ENCODE measurements around the gene ANKRD1. TPM values are rescaled to one million over a fixed set of nuclear protein-coding genes. Genes with fewer than 3 reads are reported as not detected.

The ANKRD1 gene
- total RNA-seq, 3 donors from 2014 or later (not counting 1 experiment from before 2014, with no cell fraction given): not detected

GRCh38 chr10:90968328-90969081 is 47.6 kb upstream of the ANKRD1 start:
- DNase-seq: no peak
- Histone ChIP-seq H3K27ac (ENCODE audit: low read length) (no peak overlapping the region), H3K36me3 (ENCODE audit: control insufficient read depth, insufficient read depth, low read length) (no peaks in the 10 kb centered on the region), H3K4me1 (ENCODE audit: control insufficient read depth, insufficient read depth, low read length) (no peaks in the 10 kb centered on the region), H3K9me3 (ENCODE audit: control insufficient read depth, insufficient read depth, low read length) (no peaks in the 10 kb centered on the region), H3K27me3 (ENCODE audit: control insufficient read depth, insufficient read depth, low read length) (no peaks in the 10 kb centered on the region), H3K4me3 (ENCODE audit: low read length) (no peak overlapping the region)
- ATAC-seq: no peak
- intact Hi-C loops (cut with micrococcal nuclease): no loop called here
- TF ChIP-seq CTCF (IDR thresholded peaks at IDR 0.05): no peak
- Mint-ChIP-seq H3K27me3 (ENCODE audit: low read depth in 2 of 2) (peaks cover 6 to 17% of the 10 kb centered on the region in 2 donors), H3K4me1 (no peaks in the 10 kb centered on the region), H3K9me3 (no peaks in the 10 kb centered on the region), H3K27ac (no peak overlapping the region), H3K36me3 (no peaks in the 10 kb centered on the region), H3K4me3 (no peak overlapping the region)
- WGBS (ENCODE audit: insufficient coverage): 78% methylated on average over 3 of the region's 6 CpGs

GRCh38 chr10:90967865-90968264 is 47.0 kb upstream of the ANKRD1 start:
- Mint-ChIP-seq H3K27me3 (ENCODE audit: low read depth in 2 of 2) (peaks cover 5 to 11% of the 10 kb centered on the region in 2 donors), H3K4me3 (no peak overlapping the region), H3K36me3 (no peaks in the 10 kb centered on the region), H3K4me1 (no peaks in the 10 kb centered on the region), H3K27ac (no peak overlapping the region), H3K9me3 (no peaks in the 10 kb centered on the region)
- no peak for TF ChIP-seq CTCF (IDR thresholded peaks at IDR 0.05)
- WGBS (ENCODE audit: insufficient coverage): 70% methylated on average over 2 of the region's 3 CpGs
- H3K27me3 ChIP-seq (ENCODE audit: control insufficient read depth, insufficient read depth, low read length): no peaks in the 10 kb centered on the region
- H3K4me3 ChIP-seq (ENCODE audit: low read length): no peak overlapping the region
- no peaks in the 10 kb centered on the region for H3K4me1 ChIP-seq (ENCODE audit: control insufficient read depth, insufficient read depth, low read length)
- no peak overlapping the region for H3K27ac ChIP-seq (ENCODE audit: low read length)
- intact Hi-C loops (cut with micrococcal nuclease): no loop called here
- no peak for ATAC-seq
- no peaks in the 10 kb centered on the region for H3K9me3 ChIP-seq (ENCODE audit: control insufficient read depth, insufficient read depth, low read length)
- no peak for DNase-seq
- H3K36me3 ChIP-seq (ENCODE audit: control insufficient read depth, insufficient read depth, low read length): no peaks in the 10 kb centered on the region

- H3K27me3 Mint-ChIP-seq (ENCODE audit: low read depth in 2 of 2): peaks cover 5 to 11% of the 10 kb centered on the region in 2 donors
- intact Hi-C loops (cut with micrococcal nuclease): no loop called here
- no peaks in the 10 kb centered on the region for H3K36me3 Mint-ChIP-seq
- H3K27ac Mint-ChIP-seq: no peak overlapping the region
- no peak overlapping the region for H3K4me3 Mint-ChIP-seq
- no peak for DNase-seq
- H3K9me3 Mint-ChIP-seq: no peaks in the 10 kb centered on the region
- Histone ChIP-seq H3K4me1 (ENCODE audit: control insufficient read depth, insufficient read depth, low read length) (no peaks in the 10 kb centered on the region), H3K27me3 (ENCODE audit: control insufficient read depth, insufficient read depth, low read length) (no peaks in the 10 kb centered on the region), H3K4me3 (ENCODE audit: low read length) (no peak overlapping the region), H3K9me3 (ENCODE audit: control insufficient read depth, insufficient read depth, low read length) (no peaks in the 10 kb centered on the region), H3K36me3 (ENCODE audit: control insufficient read depth, insufficient read depth, low read length) (no peaks in the 10 kb centered on the region), H3K27ac (ENCODE audit: low read length) (no peak overlapping the region)
- ATAC-seq: no peak
- TF ChIP-seq CTCF (IDR thresholded peaks at IDR 0.05): no peak
- H3K4me1 Mint-ChIP-seq: no peaks in the 10 kb centered on the region
Observed at GRCh38 chr10:90966146-90966545, 45.3 kb upstream of the ANKRD1 start.

GRCh38 chr10:90965720-90966119 is 44.8 kb upstream of the ANKRD1 start:
- H3K9me3 Mint-ChIP-seq: no peaks in the 10 kb centered on the region
- no peak for ATAC-seq

More at GRCh38 chr10:90965720-90966119, 44.8 kb upstream of the ANKRD1 start:
- Mint-ChIP-seq H3K27me3 (ENCODE audit: low read depth in 2 of 2) (peaks cover 9 to 11% of the 10 kb centered on the region in 2 donors), H3K4me1 (no peaks in the 10 kb centered on the region), H3K36me3 (no peaks in the 10 kb centered on the region), H3K4me3 (no peak overlapping the region), H3K27ac (no peak overlapping the region)
- Histone ChIP-seq H3K9me3 (ENCODE audit: control insufficient read depth, insufficient read depth, low read length) (no peaks in the 10 kb centered on the region), H3K4me1 (ENCODE audit: control insufficient read depth, insufficient read depth, low read length) (no peaks in the 10 kb centered on the region), H3K27me3 (ENCODE audit: control insufficient read depth, insufficient read depth, low read length) (no peaks in the 10 kb centered on the region), H3K27ac (ENCODE audit: low read length) (no peak overlapping the region), H3K4me3 (ENCODE audit: low read length) (no peak overlapping the region), H3K36me3 (ENCODE audit: control insufficient read depth, insufficient read depth, low read length) (no peaks in the 10 kb centered on the region)
- WGBS (ENCODE audit: insufficient coverage): 93% methylated on average over 2 of the region's 2 CpGs
- DNase-seq: no peak
- intact Hi-C loops (cut with micrococcal nuclease): no loop called here
- TF ChIP-seq CTCF (IDR thresholded peaks at IDR 0.05): no peak

Data from natural killer cell (primary cell).